Measurements from ENCODE around the gene AHDC1. TPM values are rescaled to one million over a fixed set of nuclear protein-coding genes. Genes with fewer than 3 reads are reported as not detected.

Gene AHDC1
- total RNA-seq, 1 experiment from 2014 or later = 49.0 TPM

GRCh38 chr1:27556781-27557595, 47.0 kb downstream of the AHDC1 start (continued):
- TF ChIP-seq PREB (CRISPR knock-in tag; IDR thresholded peaks at IDR 0.05; ENCODE audit: borderline replicate concordance) (no peak), SOX15 (CRISPR knock-in tag; IDR thresholded peaks at IDR 0.05) (no peak), NR3C1 (CRISPR knock-in tag; conservative IDR thresholded peaks at IDR 0.05; ENCODE audit: low read depth) (no peak), ZNF396 (CRISPR knock-in tag; IDR thresholded peaks at IDR 0.05; ENCODE audit: borderline replicate concordance) (no peak)

GRCh38 chr1:27556435-27556780, 47.5 kb downstream of the AHDC1 start:
- ChIA-PET POLR2A (interaction anchor here (0.9 to 2.7 kb wide), 12 partner anchors 12 to 151 kb away, joined by 3 to 21 read pairs (median 6); partner anchors contain the start of gene AHDC1), CTCF (interaction anchor here (0.7 to 11.6 kb wide), 70 partner anchors 11 to 596 kb away, joined by 3 to 489 read pairs (median 8); partner anchors contain the start of genes AHDC1, CD164L2, FAM76A and IFI6)
- H3K4me3 Mint-ChIP-seq = no peak overlapping the region
- H3K36me3 Mint-ChIP-seq = peaks cover 3% of the 10 kb centered on the region
- no peaks in the 10 kb centered on the region for H3K9me3 Mint-ChIP-seq
- DNase-seq (ENCODE audit: low spot score) (no peak), ATAC-seq (no peak)
- H3K4me1 Mint-ChIP-seq = peaks cover 49% of the 10 kb centered on the region
- no peaks in the 10 kb centered on the region for H3K27me3 Mint-ChIP-seq (ENCODE audit: low read depth)
- TF ChIP-seq GTF2I (CRISPR knock-in tag; conservative IDR thresholded peaks at IDR 0.05) = peak; percentile 43; the same call in 1 of the 2 replicates
- no peak for TF ChIP-seq GABPB1 (CRISPR knock-in tag; IDR thresholded peaks at IDR 0.05)
- peak overlapping the region; percentile 51 for H3K27ac Mint-ChIP-seq

GRCh38 chr1:27555700-27556424, 48.1 kb downstream of the AHDC1 start:
- no peak for ATAC-seq
- ChIA-PET POLR2A (interaction anchor here (0.6 to 2.7 kb wide), 8 partner anchors 13 to 151 kb away, joined by 3 to 21 read pairs (median 6); partner anchors contain the start of gene AHDC1), CTCF (interaction anchor here (0.7 to 11.6 kb wide), 60 partner anchors 10 to 595 kb away, joined by 3 to 489 read pairs (median 9); partner anchors contain the start of genes AHDC1, FAM76A, KDF1 and MAP3K6)
- Mint-ChIP-seq H3K4me1 (peaks cover 43% of the 10 kb centered on the region), H3K27ac (peak overlapping the region; percentile 51), H3K4me3 (no peak overlapping the region), H3K36me3 (peaks cover 3% of the 10 kb centered on the region), H3K9me3 (no peaks in the 10 kb centered on the region), H3K27me3 (ENCODE audit: low read depth) (no peaks in the 10 kb centered on the region)
- TF ChIP-seq SMAD4 (CRISPR knock-in tag; IDR thresholded peaks at IDR 0.05) (no peak), IRF2 (CRISPR knock-in tag; IDR thresholded peaks at IDR 0.05; ENCODE audit: borderline replicate concordance, low read depth) (no peak)
- no peak for DNase-seq (ENCODE audit: low spot score)

- no peak for ATAC-seq
- POLR2A ChIA-PET = interaction anchor here (1.0 kb wide), 1 partner anchor 17 kb away, joined by 4 read pairs; no protein-coding TSS in a partner anchor
Measured at GRCh38 chr1:27554759-27555699, 48.9 kb downstream of the AHDC1 start.

More at GRCh38 chr1:27554759-27555699, 48.9 kb downstream of the AHDC1 start:
- CTCF ChIA-PET = interaction anchor here (0.7 to 11.6 kb wide), 11 partner anchors 9 to 149 kb away, joined by 3 to 489 read pairs (median 38); partner anchors contain the start of gene AHDC1
- Mint-ChIP-seq H3K36me3 (peaks cover 3% of the 10 kb centered on the region), H3K4me3 (no peak overlapping the region), H3K9me3 (no peaks in the 10 kb centered on the region), H3K27me3 (ENCODE audit: low read depth) (no peaks in the 10 kb centered on the region), H3K27ac (peak overlapping the region; percentile 76), H3K4me1 (peaks cover 36% of the 10 kb centered on the region)
- DNase-seq (ENCODE audit: low spot score) = no peak
- TF ChIP-seq CREM (CRISPR knock-in tag; IDR thresholded peaks at IDR 0.05) (no peak), CTCF (IDR thresholded peaks at IDR 0.05) (no peak), TEAD4 (CRISPR knock-in tag; IDR thresholded peaks at IDR 0.05) (no peak), ZNF671 (CRISPR knock-in tag; IDR thresholded peaks at IDR 0.05) (no peak), RELA (CRISPR knock-in tag; IDR thresholded peaks at IDR 0.05; ENCODE audit: borderline replicate concordance) (no peak), MXD4 (CRISPR knock-in tag; IDR thresholded peaks at IDR 0.05; ENCODE audit: borderline replicate concordance) (no peak), ERG (CRISPR knock-in tag; IDR thresholded peaks at IDR 0.05) (no peak), ZNF121 (CRISPR knock-in tag; IDR thresholded peaks at IDR 0.05) (no peak)

Measured in WTC11 (cell line).